HCT116 (cell line): Measurements from ENCODE around the gene HMGB3. TPM values are rescaled to one million over a fixed set of nuclear protein-coding genes. Genes with fewer than 3 reads are reported as not detected.

ENCODE experiments used
- CBX3 ChIP-seq: IDR thresholded peaks from 2 replicates; pipeline ENCODE4 v1.6.1; 2012; ENCODE audit warnings: low read depth
- ELF1 ChIP-seq: IDR thresholded peaks from 2 replicates; pipeline ENCODE4 v1.6.1; 2012; ENCODE audit warnings: low read depth, borderline replicate concordance
- FOSL1 ChIP-seq: IDR thresholded peaks from 2 replicates; pipeline ENCODE4 v1.6.1; 2012; ENCODE audit warnings: low read depth
- RAD21 ChIP-seq: IDR thresholded peaks from 2 replicates; pipeline ENCODE4 v1.6.1; 2012; ENCODE audit warnings: low read depth, mild to moderate bottlenecking
- SRF ChIP-seq: IDR thresholded peaks from 2 replicates; pipeline ENCODE4 v1.6.1; 2012; ENCODE audit warnings: low read depth
- YY1 ChIP-seq: IDR thresholded peaks from 2 replicates; pipeline ENCODE4 v1.6.1; 2011; ENCODE audit warnings: low read length, low read depth, moderate library complexity, mild to moderate bottlenecking; ENCODE audit not compliant: insufficient replicate concordance; ENCODE audit errors: extremely low read depth
- ZNF274 ChIP-seq: fragments of 200-500 bp; sonication (Bioruptor generic); IDR thresholded peaks from 2 replicates; pipeline ENCODE4 v1.6.1; 2014; ENCODE audit warnings: mild to moderate bottlenecking, low read depth, low read length, inconsistent platforms
- total RNA-seq: library from RNA; stranded (reverse); gene quantifications from one replicate; pipeline ENCODE4 v1.2.1, GENCODE V29; 2021; ENCODE audit not compliant: unreplicated experiment
- TF ChIP-seq, protein P1 (sequence below), 3 experiments: fragments of 200-600 bp in 1 of 3; sonication (generic) in 1 of 3; IDR thresholded peaks in 2 of 3; conservative IDR thresholded peaks in 1 of 3; 2 replicates each; pipeline ENCODE4 v1.5.1; 2012 to 2017; ENCODE audit warnings: low read depth in 2 of 3, low read length in 2 of 3, antibody characterized with exemption in 1 of 3, borderline replicate concordance in 1 of 3, control low read depth in 1 of 3, mild to moderate bottlenecking in 1 of 3, mixed read lengths in 1 of 3, mixed run types in 1 of 3, moderate library complexity in 1 of 3; ENCODE audit not compliant: insufficient read depth in 1 of 3
- TF ChIP-seq, protein P2 (sequence below): IDR thresholded peaks from 2 replicates; pipeline ENCODE4 v1.6.1; 2011; ENCODE audit warnings: mild to moderate bottlenecking, low read length, moderate library complexity; ENCODE audit not compliant: insufficient replicate concordance; ENCODE audit errors: extremely low read depth

The HMGB3 gene
- total RNA-seq, 1 experiment from 2014 or later, result 116 TPM

GRCh38 chrX:150982235-150982787 is 824 bp upstream of the HMGB3 start (continued):
- TF ChIP-seq ELF1 (no peak), CBX3 (no peak), FOSL1 (no peak), YY1 (no peak), SRF (no peak), ZNF274 (no peak), RAD21 (no peak)
- TF ChIP-seq, protein P1, sequence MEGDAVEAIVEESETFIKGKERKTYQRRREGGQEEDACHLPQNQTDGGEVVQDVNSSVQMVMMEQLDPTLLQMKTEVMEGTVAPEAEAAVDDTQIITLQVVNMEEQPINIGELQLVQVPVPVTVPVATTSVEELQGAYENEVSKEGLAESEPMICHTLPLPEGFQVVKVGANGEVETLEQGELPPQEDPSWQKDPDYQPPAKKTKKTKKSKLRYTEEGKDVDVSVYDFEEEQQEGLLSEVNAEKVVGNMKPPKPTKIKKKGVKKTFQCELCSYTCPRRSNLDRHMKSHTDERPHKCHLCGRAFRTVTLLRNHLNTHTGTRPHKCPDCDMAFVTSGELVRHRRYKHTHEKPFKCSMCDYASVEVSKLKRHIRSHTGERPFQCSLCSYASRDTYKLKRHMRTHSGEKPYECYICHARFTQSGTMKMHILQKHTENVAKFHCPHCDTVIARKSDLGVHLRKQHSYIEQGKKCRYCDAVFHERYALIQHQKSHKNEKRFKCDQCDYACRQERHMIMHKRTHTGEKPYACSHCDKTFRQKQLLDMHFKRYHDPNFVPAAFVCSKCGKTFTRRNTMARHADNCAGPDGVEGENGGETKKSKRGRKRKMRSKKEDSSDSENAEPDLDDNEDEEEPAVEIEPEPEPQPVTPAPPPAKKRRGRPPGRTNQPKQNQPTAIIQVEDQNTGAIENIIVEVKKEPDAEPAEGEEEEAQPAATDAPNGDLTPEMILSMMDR (IDR thresholded peaks at IDR 0.05 in 2 of 3, conservative IDR thresholded peaks at IDR 0.05 in 1 of 3; ENCODE audit: borderline replicate concordance in 1 of 3, insufficient read depth in 1 of 3, low read depth in 2 of 3, low read length in 2 of 3), result no peak
- TF ChIP-seq, protein P2, sequence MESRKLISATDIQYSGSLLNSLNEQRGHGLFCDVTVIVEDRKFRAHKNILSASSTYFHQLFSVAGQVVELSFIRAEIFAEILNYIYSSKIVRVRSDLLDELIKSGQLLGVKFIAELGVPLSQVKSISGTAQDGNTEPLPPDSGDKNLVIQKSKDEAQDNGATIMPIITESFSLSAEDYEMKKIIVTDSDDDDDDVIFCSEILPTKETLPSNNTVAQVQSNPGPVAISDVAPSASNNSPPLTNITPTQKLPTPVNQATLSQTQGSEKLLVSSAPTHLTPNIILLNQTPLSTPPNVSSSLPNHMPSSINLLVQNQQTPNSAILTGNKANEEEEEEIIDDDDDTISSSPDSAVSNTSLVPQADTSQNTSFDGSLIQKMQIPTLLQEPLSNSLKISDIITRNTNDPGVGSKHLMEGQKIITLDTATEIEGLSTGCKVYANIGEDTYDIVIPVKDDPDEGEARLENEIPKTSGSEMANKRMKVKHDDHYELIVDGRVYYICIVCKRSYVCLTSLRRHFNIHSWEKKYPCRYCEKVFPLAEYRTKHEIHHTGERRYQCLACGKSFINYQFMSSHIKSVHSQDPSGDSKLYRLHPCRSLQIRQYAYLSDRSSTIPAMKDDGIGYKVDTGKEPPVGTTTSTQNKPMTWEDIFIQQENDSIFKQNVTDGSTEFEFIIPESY, result no peak
- TF ChIP-seq, all 23 proteins: peak for 0
